Umbilical cord (tissue), 2 donors: Measurements from ENCODE around the gene OR6C75. TPM values are rescaled to one million over a fixed set of nuclear protein-coding genes. Genes with fewer than 3 reads are reported as not detected.
"Not testable (repeated sequence)": the region's sequence is repeated elsewhere in the genome, so short reads cannot be mapped to it uniquely, and the experiment has no call there.

Experiments used
- DNase-seq: peaks from one replicate; pipeline ENCODE4 v3.0.0-alpha.2; 2015; ENCODE audit warnings: low spot score
- total RNA-seq: library from RNA; depleted of rRNA; stranded (reverse); fragments of >200 nt; gene quantifications from one replicate; pipeline ENCODE4 v1.2.3, GENCODE V29; 2014; ENCODE audit warnings: low replicate concordance; ENCODE audit not compliant: insufficient read depth

Gene OR6C75
- 3.9 TPM for total RNA-seq

DNA sequence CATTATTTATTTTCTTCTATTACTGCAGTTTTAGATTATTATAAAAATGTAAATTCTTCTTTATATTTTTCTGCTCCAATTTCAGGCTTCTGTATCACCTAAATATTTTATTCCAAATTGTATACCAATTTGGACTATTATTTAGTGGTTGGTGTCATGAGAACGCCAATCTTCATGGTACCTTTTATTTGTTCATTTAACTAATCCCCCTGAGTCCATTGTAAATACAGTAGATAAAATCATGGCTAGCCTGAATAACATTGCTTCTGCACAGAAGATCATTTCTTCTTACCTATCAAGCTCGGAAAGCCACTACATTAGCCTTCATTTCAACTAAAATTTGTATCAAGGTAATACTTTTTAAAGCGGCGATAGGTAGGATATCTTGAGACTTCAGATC, at the start of gene OR6C75:
TSS of gene OR6C75 (plus strand) at position 301 of the 400 bp plus-strand sequence. CDS start 2,136 bp downstream, outside the sequence.
- DNase-seq: no peak

DNA sequence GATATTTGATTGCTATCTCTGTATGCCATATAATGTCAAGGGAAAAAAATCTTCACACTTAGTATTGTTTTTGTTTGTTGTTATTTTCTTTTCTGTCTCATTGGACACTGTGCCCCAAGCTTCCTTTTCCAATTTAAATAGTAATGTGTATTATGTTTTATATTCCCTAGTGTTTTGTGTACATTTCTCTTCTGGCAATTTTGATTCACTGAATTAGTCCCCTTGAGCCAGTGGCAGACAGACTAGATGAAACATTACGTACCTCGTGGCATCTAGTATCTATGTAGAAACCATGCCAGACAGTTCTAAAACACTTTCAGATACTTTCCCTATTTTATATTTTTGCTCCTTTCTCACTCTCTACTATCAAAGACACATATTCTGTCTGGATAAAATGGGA, 48.7 kb upstream of the OR6C75 start, which contains the start of gene OR6C1:
TSS of gene OR6C1 (plus strand) at position 301 of the 400 bp plus-strand sequence. CDS start 6,257 bp downstream, outside the sequence.
- DNase-seq: no peak

DNA sequence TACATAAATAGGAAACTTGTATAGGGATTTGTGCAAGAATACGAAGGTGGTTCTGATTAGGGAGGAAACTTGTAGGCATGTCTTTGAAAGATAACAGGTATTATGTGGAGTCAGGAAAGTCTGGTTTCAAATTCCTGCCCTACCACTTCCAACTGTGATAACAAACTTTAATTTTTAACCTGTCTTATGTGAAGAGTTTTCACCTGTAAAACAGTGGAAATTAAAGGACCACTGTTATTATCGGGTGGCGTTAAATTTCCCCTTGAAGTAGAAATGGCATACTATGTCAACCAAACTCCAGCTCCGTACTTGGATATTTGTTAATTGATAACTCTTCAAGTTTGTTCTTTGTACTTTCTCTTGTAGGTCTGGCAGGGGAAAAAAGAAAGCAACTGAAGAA, 42.6 kb upstream of the OR6C75 start:
- no peak for DNase-seq

DNA sequence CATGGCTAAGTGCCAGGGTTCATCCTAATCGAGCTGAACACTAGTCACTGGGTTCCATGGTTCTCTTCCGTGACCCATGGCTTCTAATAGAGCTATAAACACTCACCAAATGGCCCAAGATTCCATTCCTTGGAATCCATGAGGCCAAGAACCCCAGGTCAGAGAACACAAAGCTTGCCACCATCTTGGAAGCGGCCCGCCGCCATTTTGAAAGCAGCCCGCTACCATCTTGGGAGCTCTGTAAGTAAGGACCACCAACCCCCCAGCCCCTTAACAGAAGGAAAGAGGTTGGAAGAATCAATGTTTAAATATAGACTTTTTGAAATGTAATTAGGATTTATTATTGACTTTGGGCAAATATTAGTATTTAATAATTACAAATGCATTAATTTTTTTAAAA, 37.0 kb upstream of the OR6C75 start:
- DNase-seq: not testable (repeated sequence)

DNA sequence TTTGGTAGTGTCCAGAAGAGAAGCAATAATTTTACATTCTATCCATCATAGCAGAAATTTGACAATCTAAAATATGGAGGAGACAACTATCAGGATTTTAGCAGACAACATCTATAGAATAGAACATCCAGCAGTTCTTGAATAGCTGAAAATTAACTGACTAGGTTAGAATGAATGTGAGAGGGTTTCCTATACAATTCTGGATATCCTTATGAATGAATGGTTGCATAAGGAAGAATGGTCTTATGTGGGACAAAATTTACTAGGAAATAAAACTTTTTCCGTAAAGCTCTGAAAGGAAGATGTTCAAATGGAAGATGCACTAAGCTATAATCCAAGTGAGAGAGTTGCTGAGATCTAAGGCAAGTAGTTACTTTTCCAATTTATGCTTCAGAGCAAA, 32.3 kb upstream of the OR6C75 start, which contains the start of gene OR6C3:
TSS of gene OR6C3 (plus strand) at position 301 of the 400 bp plus-strand sequence. CDS start 955 bp downstream, outside the sequence.
- no peak for DNase-seq

DNA sequence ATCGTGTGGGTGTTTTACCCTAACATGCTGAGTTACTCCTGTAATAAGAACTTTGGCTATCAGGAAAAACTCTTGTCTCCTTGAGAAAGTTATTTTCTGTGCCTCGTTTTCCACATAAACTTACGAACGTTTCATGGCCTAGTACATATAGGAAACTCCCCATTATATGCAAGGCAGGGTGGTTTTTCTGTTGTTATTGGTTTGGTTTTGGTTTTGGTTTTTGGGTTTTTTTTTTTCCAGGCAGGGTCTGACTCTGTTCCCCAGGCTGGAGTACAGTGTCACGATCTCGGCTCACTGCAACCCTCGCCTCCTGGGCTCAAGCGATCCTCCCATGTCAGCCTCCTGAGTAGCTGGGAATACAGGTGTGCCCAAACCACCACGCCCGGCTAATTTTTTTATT, 26.8 kb upstream of the OR6C75 start:
- DNase-seq: no peak

DNA sequence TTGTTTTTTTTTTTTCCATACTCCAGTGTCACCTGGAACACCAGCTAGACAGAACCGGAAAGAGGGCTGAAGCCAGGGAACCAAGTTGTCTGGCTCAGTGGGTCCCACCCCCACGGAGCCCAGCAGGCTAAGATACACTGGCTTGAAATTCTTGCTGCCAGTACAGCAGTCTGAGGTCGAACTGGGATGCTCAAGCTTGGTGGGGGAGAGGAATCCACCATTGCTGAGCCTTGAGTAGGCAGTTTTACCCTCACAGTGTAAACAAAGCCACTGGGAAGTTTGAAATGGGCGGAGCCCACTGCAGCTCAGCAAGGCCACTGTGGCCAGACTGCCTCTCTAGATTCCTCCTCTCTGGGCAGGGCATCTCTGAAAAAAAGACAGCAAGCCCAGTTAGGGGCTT, 7.4 kb upstream of the OR6C75 start:
- not testable (repeated sequence) for DNase-seq

DNA sequence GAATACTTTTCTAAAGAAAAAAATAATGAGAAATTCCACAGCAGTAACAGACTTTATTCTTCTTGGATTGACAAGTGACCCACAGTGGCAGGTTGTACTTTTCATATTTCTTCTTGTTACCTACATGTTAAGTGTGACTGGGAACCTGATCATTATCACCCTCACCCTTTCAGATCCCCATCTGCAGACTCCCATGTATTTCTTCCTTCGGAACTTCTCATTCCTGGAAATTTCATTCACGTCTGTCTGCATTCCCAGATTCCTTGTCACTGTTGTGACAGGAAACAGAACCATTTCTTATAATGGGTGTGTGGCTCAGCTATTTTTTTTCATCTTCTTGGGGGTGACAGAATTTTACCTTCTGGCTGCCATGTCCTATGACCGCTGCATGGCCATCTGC, 2.3 kb downstream of the OR6C75 start:
- no peak for DNase-seq

DNA sequence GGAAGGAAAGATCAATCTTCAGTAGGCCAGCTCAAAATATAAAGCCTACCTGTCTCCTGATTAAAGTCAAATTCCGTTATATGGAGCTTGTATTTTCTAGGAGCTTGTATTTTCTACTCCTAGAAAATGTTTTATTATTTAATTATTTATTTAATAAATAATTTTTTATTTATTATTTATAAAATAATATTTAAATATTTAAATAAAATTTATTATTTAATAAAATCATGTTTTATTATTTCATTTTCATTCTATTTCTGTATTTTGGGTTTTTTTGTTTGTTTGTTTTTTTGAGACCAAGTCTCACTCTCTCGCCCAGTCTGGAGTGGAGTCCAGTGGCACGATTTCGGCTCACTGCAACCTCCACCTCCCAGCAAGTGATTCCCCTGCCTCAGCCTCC, 9.7 kb downstream of the OR6C75 start:
- DNase-seq: no peak

DNA sequence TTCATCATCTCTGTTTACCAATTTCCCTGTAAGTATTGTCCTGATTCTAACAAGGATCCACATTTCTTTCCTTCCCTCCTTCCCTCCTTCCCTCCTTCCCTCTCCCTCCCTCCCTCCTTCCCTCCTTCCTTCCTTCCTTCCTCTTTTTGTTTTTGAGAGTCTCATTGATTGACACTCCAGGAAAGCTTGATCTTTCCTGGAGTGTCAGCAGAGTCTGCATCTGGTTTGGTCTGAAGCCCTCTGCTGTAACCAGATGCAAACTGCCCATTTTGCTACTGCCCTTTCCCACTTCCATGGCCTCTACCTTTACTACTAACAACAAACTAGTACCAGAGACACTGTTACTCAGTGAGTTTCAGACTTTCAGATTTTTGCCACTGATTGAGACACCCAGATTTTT, 23.1 kb downstream of the OR6C75 start:
- DNase-seq: no peak

DNA sequence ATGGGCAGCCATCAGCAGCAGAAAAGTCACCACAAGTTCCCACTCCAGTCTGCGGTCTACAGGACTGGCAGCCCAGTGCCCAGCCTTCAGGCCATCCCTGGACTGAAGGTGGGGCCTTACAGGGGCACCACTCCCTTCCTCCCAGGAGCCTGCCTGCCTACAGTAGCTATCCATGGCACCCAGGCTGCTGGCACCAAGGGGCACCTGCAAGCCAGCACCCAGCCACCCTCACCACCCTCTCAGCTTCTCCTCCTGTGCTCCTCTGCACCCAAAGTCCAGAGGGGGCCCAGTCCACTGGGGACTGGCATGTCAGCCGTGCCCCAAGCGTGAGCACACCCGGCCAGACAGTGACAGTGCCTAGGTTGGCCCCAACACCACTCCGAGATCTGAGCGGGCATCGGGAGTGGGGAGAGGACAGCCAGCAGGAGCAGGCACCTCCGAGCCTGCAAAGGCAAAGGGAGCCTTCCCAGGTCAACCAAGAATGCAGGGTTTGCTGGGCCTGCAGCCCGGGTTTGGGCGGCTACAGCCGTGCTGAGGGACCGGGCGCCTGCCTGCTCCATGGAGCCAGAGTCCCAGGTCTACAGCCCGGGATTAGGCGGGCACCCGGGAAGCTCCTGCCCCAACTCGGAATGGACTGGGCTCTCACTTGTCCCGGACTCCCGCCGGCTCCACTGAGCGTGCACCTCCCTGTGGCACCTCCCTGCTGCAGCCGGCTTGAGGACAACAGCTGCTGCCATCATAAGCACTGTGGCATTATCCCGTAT, 29.4 kb downstream of the OR6C75 start:
- no peak for DNase-seq

DNA sequence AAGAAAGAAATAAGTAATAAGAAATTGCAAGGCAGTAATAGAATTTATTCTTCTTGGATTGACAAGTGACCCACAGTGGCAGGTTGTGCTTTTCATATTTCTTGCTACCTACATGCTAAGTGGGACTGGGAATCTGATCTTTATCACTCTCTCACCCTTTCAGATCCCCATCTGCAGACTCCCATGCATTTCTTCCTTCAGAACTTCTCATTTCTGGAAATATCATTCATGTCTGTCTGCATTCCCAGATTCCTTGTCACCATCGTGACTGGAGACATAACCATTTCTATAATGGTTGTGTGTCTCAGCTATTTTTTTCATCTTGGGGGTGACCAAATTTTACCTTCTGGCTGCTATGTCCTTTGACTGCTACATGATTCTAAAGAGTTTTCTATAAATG, 33.6 kb downstream of the OR6C75 start:
- no peak for DNase-seq

DNA sequence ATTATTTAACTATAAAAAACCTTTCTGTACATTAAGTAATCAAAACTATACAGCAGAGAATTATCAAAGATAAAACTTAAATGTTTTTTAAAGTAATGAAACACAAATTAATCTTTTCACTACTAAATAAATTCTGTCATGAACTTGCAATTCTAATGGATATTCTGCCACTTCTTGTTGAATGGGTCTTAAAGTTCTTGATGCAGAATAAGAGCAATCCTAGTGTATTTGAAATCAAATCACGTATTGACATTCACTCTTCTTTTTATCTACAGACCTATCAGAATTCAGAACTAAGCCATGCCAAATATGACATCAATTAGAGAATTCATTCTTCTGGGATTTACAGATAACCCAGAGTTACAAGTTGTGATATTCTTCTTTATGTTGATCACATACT, 37.5 kb downstream of the OR6C75 start, which contains the start of gene OR6C65:
TSS of gene OR6C65 (plus strand) at position 301 of the 400 bp plus-strand sequence. CDS start at position 301, 0 bp downstream.
- DNase-seq: no peak

DNA sequence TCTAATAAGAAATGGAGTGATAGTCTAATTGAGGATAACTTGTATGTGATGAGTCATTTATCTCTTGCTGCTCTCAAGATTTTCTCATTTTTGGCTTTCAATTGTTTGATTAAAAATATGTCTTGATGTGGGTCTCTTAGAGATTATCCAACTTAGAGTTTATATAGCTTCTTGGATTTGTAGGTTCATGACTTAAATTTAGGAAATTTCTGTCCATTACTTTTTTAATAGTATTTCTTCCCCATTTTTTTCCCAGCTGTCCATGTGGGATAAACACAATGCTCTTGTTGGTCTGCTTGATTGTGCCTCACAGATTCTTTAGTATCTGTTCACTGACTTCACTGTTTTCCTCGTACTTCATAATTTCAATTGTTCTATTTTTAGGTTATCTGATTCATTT, 45.1 kb downstream of the OR6C75 start:
- no peak for DNase-seq

DNA sequence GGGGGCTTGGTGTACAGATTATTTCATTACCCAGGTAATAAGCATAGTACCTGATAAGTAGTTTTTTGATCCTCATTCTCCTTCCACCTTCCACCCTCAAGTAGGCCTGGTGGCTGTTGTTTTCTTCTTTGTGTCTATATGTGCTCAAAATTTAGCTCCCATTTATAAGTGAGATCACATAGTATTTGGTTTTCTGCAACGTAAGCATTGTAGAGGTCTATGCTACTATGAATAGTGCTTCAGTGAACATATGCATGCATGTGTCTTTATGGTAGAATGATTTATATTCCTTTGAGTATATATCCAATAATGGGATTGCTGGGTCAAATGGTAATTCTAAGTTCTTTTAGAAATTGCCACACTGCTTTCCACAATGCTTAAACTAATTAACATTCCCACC, 46.4 kb downstream of the OR6C75 start:
- DNase-seq: not testable (repeated sequence)

DNA sequence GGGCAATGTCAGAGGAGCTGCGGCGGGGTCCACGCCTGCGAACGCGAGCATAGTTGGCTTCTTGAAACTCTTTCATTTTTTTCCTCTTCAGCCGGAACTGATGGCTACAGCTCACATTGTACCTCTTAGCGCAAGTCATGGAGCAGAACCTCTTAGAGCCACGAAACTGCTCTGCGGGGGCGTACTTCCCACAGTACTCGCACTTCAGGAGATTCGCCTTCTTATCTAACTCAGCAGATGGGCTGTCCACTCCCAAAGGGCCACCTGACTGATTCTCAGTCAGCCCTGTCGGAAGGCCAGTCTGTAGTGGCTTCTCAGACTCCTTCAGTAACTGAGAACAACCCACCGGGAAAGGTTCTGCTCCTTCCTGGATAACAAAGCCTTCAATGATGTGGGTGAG, 49.4 kb downstream of the OR6C75 start:
- not testable (repeated sequence) for DNase-seq

DNA sequence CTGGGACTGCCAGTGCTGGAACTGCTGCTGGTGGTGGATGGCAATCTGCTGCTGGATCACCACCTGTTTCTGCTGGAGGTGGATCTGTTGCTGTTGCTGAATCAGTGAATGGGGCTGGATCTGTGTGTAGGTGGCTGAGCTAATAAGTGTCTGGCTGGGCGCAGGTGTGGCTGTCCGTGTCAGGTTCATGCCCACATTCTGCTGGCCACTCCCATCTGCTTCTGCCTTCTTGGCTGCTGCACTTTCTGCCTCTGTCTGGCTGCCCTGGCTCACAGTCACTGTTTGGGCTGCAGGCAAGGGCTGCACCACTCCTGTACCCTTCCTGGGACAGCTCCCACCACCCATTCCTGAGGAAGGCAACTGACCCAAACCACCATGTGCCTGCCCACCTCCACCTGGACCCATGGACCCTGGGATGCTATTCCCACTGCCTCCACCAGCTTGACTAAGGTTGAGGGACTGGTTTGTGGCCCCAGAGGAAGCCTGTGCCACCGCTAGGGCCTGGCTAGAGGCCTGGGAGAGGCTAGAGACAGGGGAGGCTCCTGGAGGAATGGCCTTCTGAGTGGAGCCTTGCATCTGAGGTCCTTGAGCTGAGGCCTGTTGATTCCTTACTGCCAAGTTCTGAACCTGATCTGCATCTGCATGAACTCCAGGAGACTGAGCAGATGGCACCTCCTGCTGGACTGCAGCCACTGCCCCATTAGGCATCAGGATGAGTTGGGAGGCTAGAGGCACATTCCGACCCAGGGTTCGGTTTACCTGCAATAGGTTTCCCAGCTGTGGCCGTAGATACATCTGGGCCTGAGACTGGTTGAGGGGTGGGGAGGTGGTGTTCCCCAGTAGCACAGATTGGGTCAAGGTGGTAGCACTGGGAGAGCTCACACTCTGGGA, 51.0 kb downstream of the OR6C75 start:
- not testable (repeated sequence) for DNase-seq

DNA sequence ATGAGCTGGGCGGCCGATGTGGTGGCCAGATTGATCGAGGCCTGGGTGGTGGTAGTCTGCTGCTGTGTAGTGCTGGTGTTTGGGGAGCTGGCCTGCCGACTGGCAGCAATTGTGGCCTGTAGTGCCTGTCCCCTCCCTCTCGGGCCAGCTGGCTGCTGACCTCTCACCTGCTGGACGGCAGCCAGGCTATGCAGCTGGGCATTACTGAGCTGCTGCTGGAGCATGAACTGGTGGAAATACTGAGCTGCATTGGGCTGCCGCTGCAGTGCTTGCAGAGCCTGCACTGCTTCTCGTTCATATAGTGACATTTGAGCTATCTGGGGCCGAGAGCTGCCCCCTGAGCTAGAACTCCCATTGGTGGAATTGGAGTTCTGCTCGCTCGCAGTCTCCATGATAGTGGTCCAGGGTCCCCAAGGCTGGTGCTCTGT, 51.6 kb downstream of the OR6C75 start:
- not testable (repeated sequence) for DNase-seq

DNA sequence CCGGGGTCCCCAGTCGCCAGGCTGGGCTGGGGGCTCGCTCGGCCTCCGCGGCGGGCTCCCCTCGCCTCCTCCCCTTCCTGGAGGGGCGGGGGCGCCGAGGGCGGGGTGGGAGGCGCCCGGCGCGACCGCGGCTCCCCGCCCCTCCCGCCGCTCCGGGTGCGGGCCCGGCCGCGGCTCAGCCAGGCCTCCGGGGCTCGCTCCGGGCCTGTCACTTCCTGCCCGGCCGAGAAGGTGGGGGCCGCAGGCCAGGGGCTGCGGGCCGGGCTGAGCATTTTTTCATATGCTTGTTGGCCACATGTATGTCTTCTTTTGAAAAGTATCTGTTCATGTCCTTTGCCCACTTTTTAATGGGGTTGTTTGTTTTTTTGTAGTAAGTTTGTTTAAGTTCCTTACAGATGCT, 52.1 kb downstream of the OR6C75 start:
- DNase-seq: not testable (repeated sequence)

DNA sequence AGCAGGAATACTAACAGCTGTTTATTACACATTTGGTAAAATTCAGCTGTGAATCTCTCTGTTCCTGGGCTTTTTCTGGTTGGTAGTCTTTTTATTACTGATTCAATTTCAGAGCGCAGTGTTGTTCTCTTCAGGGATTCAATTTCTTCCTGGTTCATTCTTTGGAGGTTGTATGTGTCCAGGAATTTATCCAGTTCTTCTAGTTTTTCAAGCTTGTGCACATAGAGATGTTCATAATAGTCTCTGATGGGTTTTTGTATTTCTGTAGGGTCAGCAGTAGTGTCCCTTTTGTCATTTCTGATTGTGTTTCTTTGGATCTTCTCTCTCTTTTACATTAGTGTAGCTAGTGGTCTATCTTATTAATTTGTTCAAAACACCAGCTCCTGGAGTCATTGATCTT, 54.2 kb downstream of the OR6C75 start:
- DNase-seq: no peak
